GM18519 (cell line): ENCODE data around the gene PRR5L.

Source experiments
- ATAC-seq: cut with Tn5 transposase; IDR thresholded peaks from one replicate; pipeline ENCODE4 v1.9.1; 2021; ENCODE audit warnings: mild to moderate bottlenecking, moderate library complexity; ENCODE audit not compliant: unreplicated experiment, low FRiP score

The PRR5L gene

GRCh38 chr11:36278531-36279282 is 17.4 kb upstream of the PRR5L start:
- no peak for ATAC-seq

GRCh38 chr11:36280531-36280930 is 15.6 kb upstream of the PRR5L start:
- ATAC-seq = no peak

GRCh38 chr11:36281850-36282249 is 14.2 kb upstream of the PRR5L start:
- no peak for ATAC-seq

GRCh38 chr11:36282926-36283325 is 13.2 kb upstream of the PRR5L start:
- no peak for ATAC-seq

GRCh38 chr11:36288442-36289225 is 7.5 kb upstream of the PRR5L start:
- ATAC-seq = no peak

GRCh38 chr11:36289226-36289852 is 6.7 kb upstream of the PRR5L start, which contains the start of gene COMMD9:
TSS of gene COMMD9 (minus strand) at chr11:36289424. CDS start at chr11:36289412, 12 bp downstream.
- peak; percentile 98 for ATAC-seq

- peak; percentile 34 for ATAC-seq
These were observed 3.8 kb upstream of the PRR5L start for GRCh38 chr11:36292311-36292722.

- ATAC-seq = no peak
These were observed 926 bp downstream of the PRR5L start for GRCh38 chr11:36296884-36297543.

GRCh38 chr11:36300650-36301049 is 4.6 kb downstream of the PRR5L start:
- ATAC-seq = no peak

- ATAC-seq = no peak
These were observed 8.3 kb downstream of the PRR5L start for GRCh38 chr11:36304351-36304750.

- ATAC-seq = no peak
These were observed 9.0 kb downstream of the PRR5L start for GRCh38 chr11:36305047-36305446.

- ATAC-seq = no peak
These were observed 10.8 kb downstream of the PRR5L start for GRCh38 chr11:36306888-36307287.

GRCh38 chr11:36308577-36308976 is 12.5 kb downstream of the PRR5L start:
- no peak for ATAC-seq

- ATAC-seq = no peak
These were observed 13.7 kb downstream of the PRR5L start for GRCh38 chr11:36309779-36310178.

- no peak for ATAC-seq
These were observed 16.0 kb downstream of the PRR5L start for GRCh38 chr11:36311926-36312595.

- ATAC-seq = no peak
These were observed 16.8 kb downstream of the PRR5L start for GRCh38 chr11:36312611-36313472.

- no peak for ATAC-seq
These were observed 17.8 kb downstream of the PRR5L start for GRCh38 chr11:36313750-36314433.

GRCh38 chr11:36314434-36314767 is 18.3 kb downstream of the PRR5L start:
- ATAC-seq = no peak

- ATAC-seq = no peak
These were observed 20.0 kb downstream of the PRR5L start for GRCh38 chr11:36316049-36316448.
